Endothelial cell of umbilical vein (primary cell): ENCODE results near the gene KLF1. TPM values are rescaled to one million over a fixed set of nuclear protein-coding genes. Genes with fewer than 3 reads are reported as not detected.

Source experiments
- BruUV-seq: library from RNA; stranded (reverse); fragments of 400-500 nt; replicated peaks from 2 replicates; lab custom pipeline; 2021; lab: Mats Ljungman, UMichigan
- CTCF ChIA-PET: fragments of 300-600, 350-600 bp; sonication (Branson Sonifier 250); formaldehyde crosslinking; loops from one replicate; lab custom pipeline; 2021; ENCODE audit warnings: antibody characterized with exemption, inconsistent platforms; lab: Charles Lee
- POLR2A ChIA-PET: fragments of 300-600, 350-600 bp; sonication (Branson Sonifier 250); formaldehyde crosslinking; loops from one replicate; lab custom pipeline; 2021; ENCODE audit warnings: antibody characterized with exemption, inconsistent platforms; lab: Charles Lee
- DNase-seq: peaks from one replicate; pipeline ENCODE4 v3.0.0-alpha.2; 2011; ENCODE audit warnings: low read depth, low spot score
- FAIRE-seq: peaks from 2 replicates; lab custom pipeline; 2011; peaks lifted over from hg19 to GRCh38; lab: Jason Lieb, UNC
- H2AFZ ChIP-seq: 2 replicates; pipeline ENCODE4 v1.6.0; 2012; ENCODE audit warnings: low read depth, low read length, control low read depth, inconsistent platforms
- H3K27ac ChIP-seq: 2 replicates; pipeline ENCODE4 v1.5.1; 2011; ENCODE audit warnings: low read depth, mild to moderate bottlenecking, control low read depth, low read length, moderate library complexity; ENCODE audit not compliant: insufficient read depth
- H3K27me3 ChIP-seq, 2 experiments: 2 replicates each; pipeline versions ENCODE4 v1.6.0 to v1.6.1; 2011; ENCODE audit warnings: low read length in 2 of 2, mixed read lengths in 1 of 2; ENCODE audit not compliant: control insufficient read depth in 2 of 2, insufficient read depth in 2 of 2
- H3K36me3 ChIP-seq, 2 experiments: 2 replicates in 1 of 2; 3 replicates in 1 of 2; pipeline ENCODE4 v1.5.1; 2011; ENCODE audit warnings: low read length in 2 of 2, mild to moderate bottlenecking in 1 of 2, moderate library complexity in 1 of 2; ENCODE audit not compliant: control insufficient read depth in 2 of 2, insufficient read depth in 2 of 2; ENCODE audit errors: extremely low read depth in 1 of 2
- H3K4me1 ChIP-seq: 3 replicates; pipeline ENCODE4 v1.5.1; 2011; ENCODE audit warnings: mild to moderate bottlenecking, low read length; ENCODE audit not compliant: control insufficient read depth, insufficient read depth; ENCODE audit errors: extremely low read depth
- H3K4me2 ChIP-seq: 2 replicates; pipeline ENCODE4 v1.6.1; 2011; ENCODE audit warnings: low read length, control low read depth, mixed read lengths; ENCODE audit not compliant: insufficient read depth
- H3K4me3 ChIP-seq, 3 experiments: fragments of 200-600 bp in 1 of 3; sonication (generic), shearing (Covaris generic) in 1 of 3; replicated peaks in 1 of 3; 2 replicates each; pipeline ENCODE4 v1.5.1; 2011 to 2016; ENCODE audit warnings: control low read depth in 3 of 3, low read length in 3 of 3, mild to moderate bottlenecking in 2 of 3, inconsistent platforms in 1 of 3, low read depth in 1 of 3, moderate library complexity in 1 of 3; ENCODE audit not compliant: insufficient read depth in 1 of 3
- H3K79me2 ChIP-seq: 2 replicates; pipeline ENCODE4 v1.6.0; 2012; ENCODE audit warnings: low read length, inconsistent platforms; ENCODE audit not compliant: control insufficient read depth, insufficient read depth
- H3K9ac ChIP-seq: replicated peaks from 2 replicates; pipeline ENCODE3; 2011; ENCODE audit warnings: low read length, control low read depth; ENCODE audit not compliant: insufficient read depth; ENCODE audit errors: extremely low read depth
- H3K9me1 ChIP-seq: replicated peaks from 3 replicates; pipeline ENCODE4 v1.6.0; 2011; ENCODE audit warnings: mild to moderate bottlenecking, low read length; ENCODE audit not compliant: control insufficient read depth, insufficient read depth; ENCODE audit errors: extremely low read depth
- H3K9me3 ChIP-seq: replicated peaks from 2 replicates; pipeline ENCODE4 v1.5.1; 2012; ENCODE audit warnings: low read length, inconsistent platforms; ENCODE audit not compliant: control insufficient read depth, insufficient read depth
- H4K20me1 ChIP-seq: replicated peaks from 2 replicates; pipeline ENCODE3; 2011; ENCODE audit warnings: mild to moderate bottlenecking, low read length; ENCODE audit not compliant: control insufficient read depth, insufficient read depth; ENCODE audit errors: extremely low read depth
- EZH2 ChIP-seq: IDR thresholded peaks from 2 replicates; pipeline ENCODE4 v1.6.1; 2012; ENCODE audit warnings: borderline replicate concordance, low read depth, mild to moderate bottlenecking, moderate library complexity, low read length, inconsistent platforms; ENCODE audit not compliant: severe bottlenecking
- FOS ChIP-seq: IDR thresholded peaks from 2 replicates; pipeline ENCODE4 v1.6.1; 2011; ENCODE audit warnings: mild to moderate bottlenecking, low read length, moderate library complexity, borderline replicate concordance; ENCODE audit not compliant: insufficient read depth
- GATA2 ChIP-seq: IDR thresholded peaks from 2 replicates; pipeline ENCODE4 v1.7.0; 2011; ENCODE audit warnings: low read depth, mild to moderate bottlenecking, moderate library complexity, mixed read lengths, low read length; ENCODE audit not compliant: insufficient read length, insufficient read depth
- JUN ChIP-seq: IDR thresholded peaks from 2 replicates; pipeline ENCODE4 v1.6.1; 2011; ENCODE audit warnings: borderline replicate concordance, low read depth; ENCODE audit not compliant: insufficient read length, insufficient read depth
- MYC ChIP-seq: IDR thresholded peaks from one replicate; pipeline ENCODE4 v1.6.1; 2011; ENCODE audit warnings: mild to moderate bottlenecking, low read depth, low read length
- POLR2A ChIP-seq: IDR thresholded peaks from 2 replicates; pipeline ENCODE4 v1.6.1; 2012; ENCODE audit warnings: low read depth, mild to moderate bottlenecking, control low read depth, low read length
- POLR2AphosphoS5 ChIP-seq: IDR thresholded peaks from 2 replicates; pipeline ENCODE4 v1.6.1; 2012; ENCODE audit warnings: low read depth, mild to moderate bottlenecking, control low read depth, low read length, moderate library complexity; ENCODE audit not compliant: insufficient read depth
- dilution Hi-C: fragments of 300-500 bp; cut with MboI; formaldehyde crosslinking; loops from one replicate; pipeline ENCODE4 v1.15.0; 2019; ENCODE audit warnings: low sequenced_read_pairs; ENCODE audit not compliant: extremely low pct_ligation_motif_present
- intact Hi-C: fragments of 100-400 bp; cut with micrococcal nuclease; formaldehyde crosslinking; loops from one replicate; pipeline ENCODE4 v1.10.0; 2022
- polyA plus RNA-seq, 4 experiments: library from polyadenylated mRNA; depleted of rRNA in 3 of 4; stranded (reverse) in 3 of 4; unstranded in 1 of 4; fragments of >200 nt; gene quantifications; 2 replicates each; pipeline versions ENCODE4 v1.2.1 to v1.2.3, GENCODE V29; 2011 to 2012; ENCODE audit warnings: missing spikeins in 1 of 4
- total RNA-seq: library from RNA; stranded (reverse); gene quantifications from 2 replicates; pipeline ENCODE4 v1.2.3, GENCODE V29; 2021
- TF ChIP-seq, protein P1 (sequence below): IDR thresholded peaks from 2 replicates; pipeline ENCODE4 v1.6.1; 2011; ENCODE audit not compliant: insufficient read depth, insufficient read length
- TF ChIP-seq, protein P2 (sequence below), 2 donors: IDR thresholded peaks; 1 replicate in 1 of 2; 2 replicates in 1 of 2; pipeline ENCODE4 v1.5.1; 2011; ENCODE audit warnings: low read length in 2 of 2, mild to moderate bottlenecking in 2 of 2, moderate library complexity in 2 of 2, control low read depth in 1 of 2, inconsistent platforms in 1 of 2, low read depth in 1 of 2; ENCODE audit not compliant: insufficient read depth in 1 of 2; ENCODE audit errors: extremely low read depth in 1 of 2

The KLF1 gene
- total and polyA plus RNA-seq, 2 donors (not counting 3 experiments of a cell fraction or from before 2014, with no cell fraction given), result not detected

DNA sequence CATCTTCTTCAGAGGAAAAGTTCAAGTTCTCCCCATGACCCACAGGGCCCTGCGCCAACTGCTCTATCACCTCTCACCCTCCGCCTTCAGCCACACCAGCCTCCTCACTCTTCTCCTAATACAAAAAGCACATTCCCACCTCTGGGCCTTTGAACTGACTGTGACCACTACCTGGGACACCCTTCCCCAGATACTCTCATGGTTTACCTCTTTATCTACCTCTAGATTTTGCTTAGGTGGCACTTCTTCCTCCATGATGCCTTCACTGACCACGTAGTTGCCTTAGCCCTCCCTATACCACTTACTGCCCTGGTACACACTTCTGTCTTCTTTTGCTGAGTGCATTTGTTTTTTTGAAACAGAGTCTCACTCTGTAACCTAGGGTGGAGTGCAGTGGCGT, 36.0 kb upstream of the KLF1 start:
- intact Hi-C loops (no loop called here), dilution Hi-C loops (no loop called here)
- TF ChIP-seq JUN, result no peak
- no peak for TF ChIP-seq MYC
- TF ChIP-seq POLR2A, result no peak
- no peak for TF ChIP-seq GATA2
- TF ChIP-seq FOS, result no peak
- no peak for TF ChIP-seq POLR2AphosphoS5
- no peak for TF ChIP-seq EZH2
- TF ChIP-seq, protein P1, sequence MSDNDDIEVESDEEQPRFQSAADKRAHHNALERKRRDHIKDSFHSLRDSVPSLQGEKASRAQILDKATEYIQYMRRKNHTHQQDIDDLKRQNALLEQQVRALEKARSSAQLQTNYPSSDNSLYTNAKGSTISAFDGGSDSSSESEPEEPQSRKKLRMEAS, result no peak
- TF ChIP-seq, protein P2, sequence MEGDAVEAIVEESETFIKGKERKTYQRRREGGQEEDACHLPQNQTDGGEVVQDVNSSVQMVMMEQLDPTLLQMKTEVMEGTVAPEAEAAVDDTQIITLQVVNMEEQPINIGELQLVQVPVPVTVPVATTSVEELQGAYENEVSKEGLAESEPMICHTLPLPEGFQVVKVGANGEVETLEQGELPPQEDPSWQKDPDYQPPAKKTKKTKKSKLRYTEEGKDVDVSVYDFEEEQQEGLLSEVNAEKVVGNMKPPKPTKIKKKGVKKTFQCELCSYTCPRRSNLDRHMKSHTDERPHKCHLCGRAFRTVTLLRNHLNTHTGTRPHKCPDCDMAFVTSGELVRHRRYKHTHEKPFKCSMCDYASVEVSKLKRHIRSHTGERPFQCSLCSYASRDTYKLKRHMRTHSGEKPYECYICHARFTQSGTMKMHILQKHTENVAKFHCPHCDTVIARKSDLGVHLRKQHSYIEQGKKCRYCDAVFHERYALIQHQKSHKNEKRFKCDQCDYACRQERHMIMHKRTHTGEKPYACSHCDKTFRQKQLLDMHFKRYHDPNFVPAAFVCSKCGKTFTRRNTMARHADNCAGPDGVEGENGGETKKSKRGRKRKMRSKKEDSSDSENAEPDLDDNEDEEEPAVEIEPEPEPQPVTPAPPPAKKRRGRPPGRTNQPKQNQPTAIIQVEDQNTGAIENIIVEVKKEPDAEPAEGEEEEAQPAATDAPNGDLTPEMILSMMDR (IDR thresholded peaks at IDR 0.05; ENCODE audit: extremely low read depth in 1 of 2, insufficient read depth in 1 of 2, low read depth in 1 of 2, low read length in 2 of 2), result no peak
- H3K4me2 ChIP-seq, result no peak overlapping the region
- H3K27ac ChIP-seq, result no peak overlapping the region
- H3K9me3 ChIP-seq, result no peaks in the 10 kb centered on the region
- no peaks in the 10 kb centered on the region for H3K9me1 ChIP-seq
- H2AFZ ChIP-seq, result no peak overlapping the region
- FAIRE-seq, result no peak
- CTCF ChIA-PET, result no interaction called here
- no peaks in the 10 kb centered on the region for H3K27me3 ChIP-seq
- H3K36me3 ChIP-seq, result peaks cover 16 to 33% of the 10 kb centered on the region in 2 experiments
- no peaks in the 10 kb centered on the region for H3K79me2 ChIP-seq
- DNase-seq, result no peak
- H4K20me1 ChIP-seq, result no peaks in the 10 kb centered on the region
- BruUV-seq, result no TSS peak
- no peak overlapping the region for H3K4me3 ChIP-seq
- POLR2A ChIA-PET, result no interaction called here
- no peaks in the 10 kb centered on the region for H3K4me1 ChIP-seq
- no peak overlapping the region for H3K9ac ChIP-seq
